Ectodermal cell (in vitro differentiated cells): ENCODE results near the gene METTL21C.

Experiments
- H3K27ac ChIP-seq: 2 replicates; pipeline ENCODE4 v1.7.0; 2013; ENCODE audit warnings: mild to moderate bottlenecking, low read depth, low read length; ENCODE audit not compliant: insufficient read depth, poor library complexity, severe bottlenecking
- H3K27me3 ChIP-seq: 2 replicates; pipeline ENCODE4 v1.7.0; 2013; ENCODE audit warnings: mild to moderate bottlenecking, low read length; ENCODE audit not compliant: insufficient read depth, control insufficient read depth, poor library complexity, severe bottlenecking
- H3K36me3 ChIP-seq: one replicate; pipeline ENCODE4 v1.7.0; 2013; ENCODE audit warnings: low read length; ENCODE audit not compliant: control insufficient read depth, insufficient read depth
- H3K4me1 ChIP-seq: one replicate; pipeline ENCODE4 v1.7.0; 2013; ENCODE audit warnings: low read length; ENCODE audit not compliant: control insufficient read depth, insufficient read depth
- H3K4me3 ChIP-seq: 2 replicates; pipeline ENCODE4 v1.7.0; 2013; ENCODE audit warnings: low read depth, low read length, control low read depth; ENCODE audit not compliant: insufficient read depth
- H3K9me3 ChIP-seq: 2 replicates; pipeline ENCODE4 v1.7.0; 2013; ENCODE audit warnings: mild to moderate bottlenecking, low read length, moderate library complexity; ENCODE audit not compliant: control insufficient read depth
- WGBS, 2 experiments: methylation state at CpG; one replicate each; pipeline ENCODE4 v1.1.7; 2013; ENCODE audit warnings: missing lambda C conversion rate in 2 of 2; 5-methylcytosine and 5-hydroxymethylcytosine counted together

The METTL21C gene

GRCh38 chr13:102648046-102648445 is 46.8 kb downstream of the METTL21C start:
- Histone ChIP-seq H3K27ac (no peak overlapping the region), H3K36me3 (peaks cover 27% of the 10 kb centered on the region), H3K4me3 (no peak overlapping the region), H3K9me3 (no peaks in the 10 kb centered on the region), H3K27me3 (no peaks in the 10 kb centered on the region), H3K4me1 (no peaks in the 10 kb centered on the region)
- WGBS, 2 experiments: 90 to 92% methylated on average over 3 of the region's 3 CpGs

DNA sequence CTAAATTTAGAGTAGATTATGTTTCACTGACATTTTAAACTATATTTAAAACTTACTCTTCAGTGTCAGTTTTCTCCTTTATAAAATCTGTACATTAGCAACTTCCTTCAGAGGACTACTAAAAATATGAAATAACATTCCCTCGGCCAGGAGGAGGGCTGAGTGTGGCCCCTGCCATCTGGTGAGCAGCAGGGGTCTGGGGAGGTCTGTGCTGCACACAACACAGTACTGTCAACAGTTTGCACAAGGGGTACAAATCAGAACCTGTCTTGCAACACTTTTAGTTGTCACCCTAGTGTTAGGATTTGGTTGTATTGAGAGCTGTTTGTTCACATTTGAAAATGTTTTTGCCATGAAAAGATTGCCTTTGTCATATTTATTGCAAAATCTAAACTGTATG is 49.1 kb downstream of the METTL21C start:
- no peak overlapping the region for H3K4me3 ChIP-seq
- WGBS, 2 experiments: 78 to 100% methylated on average over 1 of the region's 1 CpG
- H3K36me3 ChIP-seq: peaks cover 37% of the 10 kb centered on the region
- no peaks in the 10 kb centered on the region for H3K27me3 ChIP-seq
- H3K4me1 ChIP-seq: no peaks in the 10 kb centered on the region
- no peaks in the 10 kb centered on the region for H3K9me3 ChIP-seq
- no peak overlapping the region for H3K27ac ChIP-seq

DNA sequence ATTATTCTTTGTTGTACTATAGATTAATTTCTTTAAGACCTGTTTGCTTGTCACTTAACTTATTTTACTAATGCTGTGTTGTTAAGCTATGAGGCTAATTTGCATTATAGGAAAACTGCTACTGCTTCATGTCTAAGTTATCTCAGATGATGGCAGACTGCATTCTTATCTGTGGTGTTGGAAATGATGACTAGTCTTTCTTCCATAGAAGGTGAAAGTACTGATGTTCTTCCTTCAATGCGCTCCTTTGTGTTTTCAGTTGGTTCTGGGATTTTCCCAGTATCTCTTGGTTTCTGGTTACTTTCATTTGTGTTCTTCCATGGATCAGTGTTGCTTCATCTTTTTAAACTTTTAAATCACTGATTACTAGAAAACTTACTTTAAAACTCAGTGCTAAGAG is 51.2 kb downstream of the METTL21C start:
- Histone ChIP-seq H3K4me3 (no peak overlapping the region), H3K27ac (no peak overlapping the region), H3K4me1 (no peaks in the 10 kb centered on the region), H3K9me3 (no peaks in the 10 kb centered on the region), H3K36me3 (peaks cover 26% of the 10 kb centered on the region), H3K27me3 (no peaks in the 10 kb centered on the region)
- WGBS, 2 experiments: 80 to 93% methylated on average over 1 of the region's 1 CpG

DNA sequence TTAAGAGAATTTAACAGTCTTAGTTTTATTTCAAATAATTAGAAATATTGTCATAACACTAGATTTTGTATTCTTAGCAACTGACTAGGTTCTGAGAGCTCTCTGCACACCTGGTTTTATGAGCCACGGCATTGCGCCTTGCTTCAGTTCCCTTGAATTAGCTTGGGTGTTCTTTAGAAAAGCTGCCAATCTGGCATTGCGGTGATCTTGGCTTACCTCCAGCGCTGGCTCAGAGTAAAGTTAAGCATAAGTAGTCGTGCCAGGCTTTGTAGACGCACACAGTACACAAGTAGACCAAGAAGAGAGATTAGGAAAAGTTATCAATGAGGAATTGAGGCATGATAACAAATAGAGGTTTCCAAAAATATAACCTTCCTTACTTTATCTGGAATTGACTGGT is 52.4 kb downstream of the METTL21C start:
- H3K27me3 ChIP-seq: no peaks in the 10 kb centered on the region
- WGBS, 2 experiments: 97 to 98% methylated on average over 6 of the region's 6 CpGs
- H3K36me3 ChIP-seq: peaks cover 30% of the 10 kb centered on the region
- no peak overlapping the region for H3K27ac ChIP-seq
- H3K4me3 ChIP-seq: no peak overlapping the region
- H3K9me3 ChIP-seq: no peaks in the 10 kb centered on the region
- no peaks in the 10 kb centered on the region for H3K4me1 ChIP-seq

DNA sequence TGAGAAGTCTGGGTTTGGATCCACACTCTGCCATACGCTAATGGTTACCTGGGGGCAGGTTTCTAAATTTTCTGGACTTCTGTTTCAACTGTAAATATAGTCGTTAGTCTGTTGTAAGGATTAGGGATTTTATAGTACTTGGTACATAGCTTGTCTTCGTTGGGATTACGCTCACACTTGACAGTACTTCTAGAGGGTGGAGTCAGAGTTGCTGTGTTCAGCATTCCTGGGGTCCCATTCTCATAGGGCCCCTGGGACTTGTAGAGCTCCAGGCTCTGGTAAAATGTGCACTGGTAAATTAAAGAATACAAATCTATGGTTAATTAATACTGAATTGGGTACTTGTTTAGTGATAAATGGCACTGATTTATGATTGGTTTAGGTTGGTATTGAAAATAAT is 52.8 kb downstream of the METTL21C start:
- no peaks in the 10 kb centered on the region for H3K27me3 ChIP-seq
- no peak overlapping the region for H3K4me3 ChIP-seq
- H3K9me3 ChIP-seq: no peaks in the 10 kb centered on the region
- H3K4me1 ChIP-seq: no peaks in the 10 kb centered on the region
- no peak overlapping the region for H3K27ac ChIP-seq
- 47 to 49% methylated on average over 4 of the region's 4 CpGs for WGBS, 2 experiments
- H3K36me3 ChIP-seq: peaks cover 30% of the 10 kb centered on the region

DNA sequence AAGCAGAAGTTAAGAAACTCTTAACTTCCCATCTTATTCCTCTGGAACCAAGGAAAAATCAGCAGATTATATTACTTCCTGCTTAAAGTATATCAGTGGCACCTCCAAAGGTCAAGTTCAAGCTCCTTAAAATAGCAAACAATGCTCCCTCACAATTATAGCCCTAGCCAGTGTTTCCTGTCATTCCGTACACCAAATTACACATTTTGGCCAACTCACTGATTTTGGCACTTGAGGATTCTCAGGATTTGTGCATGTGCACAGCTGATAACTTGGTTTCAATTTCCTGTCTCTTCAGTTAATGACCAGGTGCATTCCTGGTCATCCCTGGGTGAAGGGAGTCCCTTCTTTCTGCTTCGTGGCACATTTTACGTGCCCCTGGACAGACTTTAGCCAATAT is 56.1 kb downstream of the METTL21C start:
- 89 to 94% methylated on average over 3 of the region's 3 CpGs for WGBS, 2 experiments
- no peaks in the 10 kb centered on the region for H3K4me1 ChIP-seq
- H3K4me3 ChIP-seq: no peak overlapping the region
- no peak overlapping the region for H3K27ac ChIP-seq
- H3K9me3 ChIP-seq: no peaks in the 10 kb centered on the region
- peaks cover 35% of the 10 kb centered on the region for H3K36me3 ChIP-seq
- H3K27me3 ChIP-seq: no peaks in the 10 kb centered on the region
